ENCODE measurements around the gene IL2RG.

The IL2RG gene

GRCh38 chrX:71085900-71086299 lies 25.5 kb downstream of the IL2RG start:
- H3K36me3 ChIP-seq: no peaks in the 10 kb centered on the region
- no peaks in the 10 kb centered on the region for H3K4me1 ChIP-seq (ENCODE audit: control insufficient read depth in 1 of 2, insufficient read depth in 1 of 2, low read depth in 1 of 2, low read length in 1 of 2)
- H3K27me3 ChIP-seq: no peaks in the 10 kb centered on the region
- H3K4me3 ChIP-seq (ENCODE audit: low read depth in 1 of 2, low read length in 1 of 2): no peak overlapping the region
- TF ChIP-seq CTCF (IDR thresholded peaks at IDR 0.05): no peak
- no peaks in the 10 kb centered on the region for H3K9me3 ChIP-seq
- H3K27ac ChIP-seq: no peak overlapping the region

- H3K4me3 ChIP-seq (ENCODE audit: low read depth in 1 of 2, low read length in 1 of 2): no peak overlapping the region
- no peaks in the 10 kb centered on the region for H3K4me1 ChIP-seq (ENCODE audit: control insufficient read depth in 1 of 2, insufficient read depth in 1 of 2, low read depth in 1 of 2, low read length in 1 of 2)
- H3K9me3 ChIP-seq: no peaks in the 10 kb centered on the region
- no peak overlapping the region for H3K27ac ChIP-seq
- no peaks in the 10 kb centered on the region for H3K27me3 ChIP-seq
- no peaks in the 10 kb centered on the region for H3K36me3 ChIP-seq
- TF ChIP-seq CTCF (IDR thresholded peaks at IDR 0.05): no peak
Observed at GRCh38 chrX:71082822-71083221, 28.6 kb downstream of the IL2RG start.

- Histone ChIP-seq H3K4me1 (ENCODE audit: control insufficient read depth in 1 of 2, insufficient read depth in 1 of 2, low read depth in 1 of 2, low read length in 1 of 2) (no peaks in the 10 kb centered on the region), H3K27me3 (no peaks in the 10 kb centered on the region), H3K27ac (no peak overlapping the region), H3K4me3 (ENCODE audit: low read depth in 1 of 2, low read length in 1 of 2) (no peak overlapping the region), H3K9me3 (no peaks in the 10 kb centered on the region), H3K36me3 (no peaks in the 10 kb centered on the region)
- no peak for TF ChIP-seq CTCF (IDR thresholded peaks at IDR 0.05)
Observed at GRCh38 chrX:71082124-71082647, 29.2 kb downstream of the IL2RG start.

GRCh38 chrX:71081330-71082123 lies 29.9 kb downstream of the IL2RG start:
- H3K36me3 ChIP-seq: no peaks in the 10 kb centered on the region
- no peaks in the 10 kb centered on the region for H3K4me1 ChIP-seq (ENCODE audit: control insufficient read depth in 1 of 2, insufficient read depth in 1 of 2, low read depth in 1 of 2, low read length in 1 of 2)
- H3K4me3 ChIP-seq (ENCODE audit: low read depth in 1 of 2, low read length in 1 of 2): no peak overlapping the region
- TF ChIP-seq CTCF (IDR thresholded peaks at IDR 0.05): no peak
- no peak overlapping the region for H3K27ac ChIP-seq
- H3K9me3 ChIP-seq: no peaks in the 10 kb centered on the region
- no peaks in the 10 kb centered on the region for H3K27me3 ChIP-seq

GRCh38 chrX:71070531-71070930 lies 40.8 kb downstream of the IL2RG start:
- Histone ChIP-seq H3K4me1 (ENCODE audit: control insufficient read depth in 1 of 2, insufficient read depth in 1 of 2, low read depth in 1 of 2, low read length in 1 of 2) (peaks cover 36 to 41% of the 10 kb centered on the region in 2 experiments), H3K27me3 (no peaks in the 10 kb centered on the region), H3K4me3 (ENCODE audit: low read depth in 1 of 2, low read length in 1 of 2) (no peak overlapping the region), H3K27ac (no peak overlapping the region), H3K9me3 (no peaks in the 10 kb centered on the region), H3K36me3 (no peaks in the 10 kb centered on the region)
- TF ChIP-seq CTCF (IDR thresholded peaks at IDR 0.05): no peak
